ENCODE data around the gene PSMC3.

Gene PSMC3

GRCh38 chr11:47426062-47426956 lies at the start of gene PSMC3:
TSS of gene PSMC3 (minus strand) at chr11:47426439. CDS start at chr11:47426279, 160 bp downstream.
- DNase-seq, result peak; percentile 89 to 94

GRCh38 chr11:47470671-47471070 lies 44.4 kb upstream of the PSMC3 start:
- DNase-seq, result no peak

- DNase-seq, result no peak
Measured at GRCh38 chr11:47469361-47470179, 43.3 kb upstream of the PSMC3 start.

GRCh38 chr11:47468598-47469214 lies 42.5 kb upstream of the PSMC3 start:
- no peak for DNase-seq

- DNase-seq, result no peak
Measured at GRCh38 chr11:47467357-47467756, 41.1 kb upstream of the PSMC3 start.

- peak in 1 of 2 experiments; percentile 34 for DNase-seq
Measured at GRCh38 chr11:47466701-47467250, 40.5 kb upstream of the PSMC3 start.

- DNase-seq, result no peak
Measured at GRCh38 chr11:47466201-47466600, 40.0 kb upstream of the PSMC3 start.

GRCh38 chr11:47464483-47464882 lies 38.2 kb upstream of the PSMC3 start:
- DNase-seq, result no peak

GRCh38 chr11:47461876-47462275 lies 35.6 kb upstream of the PSMC3 start:
- no peak for DNase-seq

- no peak for DNase-seq
Measured at GRCh38 chr11:47460571-47461235, 34.5 kb upstream of the PSMC3 start.

- DNase-seq, result peak in 1 of 2 experiments; percentile 58
Measured at GRCh38 chr11:47454258-47454671, 28.0 kb upstream of the PSMC3 start.

- no peak for DNase-seq
Measured at GRCh38 chr11:47453365-47453764, 27.1 kb upstream of the PSMC3 start.

- no peak for DNase-seq
Measured at GRCh38 chr11:47451990-47452389, 25.8 kb upstream of the PSMC3 start.

- no peak for DNase-seq
Measured at GRCh38 chr11:47451436-47451835, 25.2 kb upstream of the PSMC3 start.

- no peak for DNase-seq
Measured at GRCh38 chr11:47449541-47449940, 23.3 kb upstream of the PSMC3 start.

- DNase-seq, result no peak
Measured at GRCh38 chr11:47448566-47449427, 22.6 kb upstream of the PSMC3 start, which contains the start of gene RAPSN. TSS of gene RAPSN (minus strand) at chr11:47449136. CDS start at chr11:47448964, 172 bp downstream.

GRCh38 chr11:47447906-47448305 lies 21.7 kb upstream of the PSMC3 start:
- DNase-seq, result no peak

- DNase-seq, result no peak
Measured at GRCh38 chr11:47446833-47447232, 20.6 kb upstream of the PSMC3 start.

GRCh38 chr11:47445840-47446239 lies 19.6 kb upstream of the PSMC3 start:
- DNase-seq, result no peak

- DNase-seq, result no peak
Measured at GRCh38 chr11:47443817-47444216, 17.6 kb upstream of the PSMC3 start.

GRCh38 chr11:47443028-47443700 lies 16.9 kb upstream of the PSMC3 start:
- DNase-seq, result no peak
